Activated T-helper 1 cell treated with anti-CD3 and anti-CD28 coated beads, Interleukin-12 subunit alpha, Interleukin-12 subunit beta, Interleukin-2, Interleukin-4 antibody, amounts not matched to agents 30 ng/mL and 10 ng/mL and 1 ng/mL, durations not matched to agents 14 hours and 24 hours and 36 hours (primary cell): ENCODE results near the gene PLCB1. TPM values are rescaled to one million over a fixed set of nuclear protein-coding genes. Genes with fewer than 3 reads are reported as not detected.

ENCODE experiments used
- DNase-seq: peaks from one replicate; pipeline ENCODE4 v3.0.0; 2021; ENCODE audit warnings: low spot score
- H3K27ac Mint-ChIP-seq: one replicate; pipeline ENCODE4 v1.8.0; 2021; ENCODE audit warnings: mild to moderate bottlenecking, mixed read lengths
- H3K27me3 Mint-ChIP-seq: one replicate; pipeline ENCODE4 v1.8.0; 2022; ENCODE audit warnings: mild to moderate bottlenecking, moderate library complexity, mixed read lengths; ENCODE audit not compliant: insufficient read depth
- H3K36me3 Mint-ChIP-seq: one replicate; pipeline ENCODE4 v1.8.0; 2021; ENCODE audit warnings: low read depth, mixed read lengths
- H3K4me1 Mint-ChIP-seq: one replicate; pipeline ENCODE4 v1.8.0; 2021; ENCODE audit warnings: low read depth, mixed read lengths
- H3K4me3 Mint-ChIP-seq: one replicate; pipeline ENCODE4 v1.8.0; 2021; ENCODE audit warnings: mild to moderate bottlenecking, moderate library complexity, mixed read lengths
- H3K9me3 Mint-ChIP-seq: one replicate; pipeline ENCODE4 v1.8.0; 2021; ENCODE audit warnings: mixed read lengths
- intact Hi-C: fragments of 100-400 bp; cut with micrococcal nuclease; formaldehyde crosslinking; loops from one replicate; pipeline ENCODE4 v1.15.1; 2024
- total RNA-seq: library from RNA; stranded (reverse); gene quantifications from 2 replicates; pipeline ENCODE4 v1.2.3, GENCODE V29; 2022

The PLCB1 gene
- total RNA-seq, 1 donor from 2014 or later = 3.2 TPM

- no peak for DNase-seq
- no peaks in the 10 kb centered on the region for H3K27me3 Mint-ChIP-seq
- intact Hi-C loops = no loop called here
- no peaks in the 10 kb centered on the region for H3K4me1 Mint-ChIP-seq
- H3K4me3 Mint-ChIP-seq = no peak overlapping the region
- no peaks in the 10 kb centered on the region for H3K36me3 Mint-ChIP-seq
- H3K27ac Mint-ChIP-seq = no peak overlapping the region
- no peaks in the 10 kb centered on the region for H3K9me3 Mint-ChIP-seq
These were observed 730.0 kb downstream of the PLCB1 start for GRCh38 chr20:8862092-8862491.

DNA sequence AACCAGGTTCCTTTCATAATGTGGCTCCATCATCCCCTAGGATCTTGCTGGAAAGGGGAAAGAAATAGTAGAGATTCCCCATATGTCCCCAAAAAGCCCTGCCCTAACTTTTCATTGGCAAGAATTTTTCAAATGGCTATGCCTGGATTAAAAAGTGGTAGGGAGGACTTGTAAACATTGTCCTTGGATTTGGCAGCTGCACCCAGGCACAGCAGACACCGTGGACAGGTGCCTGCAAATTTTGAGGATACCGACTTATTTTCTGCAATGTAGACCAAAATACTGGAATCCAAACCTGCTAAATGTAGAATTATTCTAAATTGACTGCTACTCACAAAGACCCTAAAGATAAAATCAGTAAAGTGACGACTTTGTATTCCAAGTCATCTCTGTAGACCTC lies 733.6 kb downstream of the PLCB1 start:
- no peak overlapping the region for H3K27ac Mint-ChIP-seq
- no peaks in the 10 kb centered on the region for H3K36me3 Mint-ChIP-seq
- DNase-seq = no peak
- intact Hi-C loops = no loop called here
- no peak overlapping the region for H3K4me3 Mint-ChIP-seq
- no peaks in the 10 kb centered on the region for H3K27me3 Mint-ChIP-seq
- H3K4me1 Mint-ChIP-seq = no peaks in the 10 kb centered on the region
- H3K9me3 Mint-ChIP-seq = no peaks in the 10 kb centered on the region

DNA sequence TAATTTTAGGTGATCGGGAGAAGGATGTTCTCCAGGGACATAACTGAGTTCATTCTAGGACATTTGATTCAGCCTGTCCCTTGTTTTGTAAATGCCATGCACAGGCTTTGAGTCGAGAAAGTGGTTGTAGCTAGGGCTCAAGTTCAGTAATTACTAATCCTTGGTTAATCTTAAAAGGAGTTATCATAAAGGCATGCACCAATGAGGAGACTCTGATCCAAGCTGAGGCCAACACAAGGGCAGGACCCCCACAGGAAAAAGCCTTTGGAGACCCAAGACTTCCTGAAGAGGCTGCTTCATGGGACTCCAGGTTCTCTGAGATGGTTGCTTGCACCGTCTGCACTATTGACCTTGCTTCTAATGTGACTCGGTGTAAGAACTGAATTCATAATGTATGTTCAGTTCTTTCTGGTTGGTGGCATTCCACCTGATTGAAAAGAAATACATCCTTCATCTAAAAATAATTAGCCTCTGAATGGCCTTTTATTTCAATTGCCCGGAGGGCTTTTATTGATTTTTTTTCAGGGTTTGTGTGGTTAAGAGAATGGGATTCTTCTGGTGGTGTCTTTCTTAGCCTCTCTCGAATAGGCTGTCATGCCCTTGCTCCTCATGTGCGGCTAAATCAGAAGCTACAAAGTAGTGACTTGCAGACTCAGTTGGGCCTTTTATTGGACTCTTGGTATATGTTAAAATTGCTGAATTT lies 735.1 kb downstream of the PLCB1 start:
- H3K36me3 Mint-ChIP-seq = no peaks in the 10 kb centered on the region
- H3K4me1 Mint-ChIP-seq = no peaks in the 10 kb centered on the region
- H3K9me3 Mint-ChIP-seq = no peaks in the 10 kb centered on the region

DNA sequence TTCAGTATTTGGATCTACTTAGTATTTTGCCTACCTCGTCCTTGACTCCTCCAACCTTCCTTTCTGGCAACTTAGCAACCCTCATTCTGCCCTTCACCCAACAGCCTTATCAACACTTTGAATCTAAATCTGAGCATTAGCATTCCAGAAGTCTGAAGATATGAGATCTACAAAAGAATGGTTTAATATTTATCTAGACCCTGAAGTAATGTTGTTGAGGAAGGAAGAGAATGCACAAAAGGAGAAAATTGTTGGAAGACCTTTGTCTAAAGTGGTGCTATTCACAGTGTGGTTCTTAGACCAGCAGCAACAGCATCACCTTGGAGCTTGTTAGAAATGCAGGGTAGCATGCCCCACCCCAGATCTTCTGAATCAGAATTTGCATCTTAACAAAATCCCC lies 738.6 kb downstream of the PLCB1 start:
- no peaks in the 10 kb centered on the region for H3K27me3 Mint-ChIP-seq
- intact Hi-C loops = no loop called here
- H3K4me1 Mint-ChIP-seq = no peaks in the 10 kb centered on the region
- no peak overlapping the region for H3K27ac Mint-ChIP-seq
- H3K36me3 Mint-ChIP-seq = no peaks in the 10 kb centered on the region
- no peaks in the 10 kb centered on the region for H3K9me3 Mint-ChIP-seq
- no peak for DNase-seq
- H3K4me3 Mint-ChIP-seq = no peak overlapping the region

More for the DNA sequence above, 735.1 kb downstream of the PLCB1 start:
- H3K4me3 Mint-ChIP-seq = no peak overlapping the region
- H3K27ac Mint-ChIP-seq = no peak overlapping the region
- intact Hi-C loops = no loop called here
- DNase-seq = no peak
- H3K27me3 Mint-ChIP-seq = no peaks in the 10 kb centered on the region

DNA sequence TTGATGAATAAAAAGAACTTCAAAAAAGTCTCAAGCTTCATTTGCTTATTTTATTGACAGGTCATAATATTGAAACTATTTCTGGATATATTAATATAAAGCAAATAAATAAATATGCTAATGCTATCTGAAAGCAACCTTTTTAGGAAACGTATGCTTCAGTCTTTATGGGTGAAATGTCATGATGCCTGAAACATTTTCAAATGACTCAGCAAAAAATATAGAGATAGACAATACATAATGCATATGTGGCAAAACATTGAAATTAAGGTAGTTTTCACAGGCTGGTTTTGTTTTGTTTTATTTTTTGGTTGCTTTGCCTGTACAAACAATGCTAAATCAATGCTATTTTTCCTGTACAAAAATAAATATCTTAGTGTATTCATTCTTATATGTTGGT lies 742.4 kb downstream of the PLCB1 start:
- intact Hi-C loops = no loop called here
- no peak overlapping the region for H3K27ac Mint-ChIP-seq
- no peak overlapping the region for H3K4me3 Mint-ChIP-seq

GRCh38 chr20:8875586-8875985 lies 743.5 kb downstream of the PLCB1 start:
- H3K27ac Mint-ChIP-seq = no peak overlapping the region
- no peaks in the 10 kb centered on the region for H3K4me1 Mint-ChIP-seq
- no peaks in the 10 kb centered on the region for H3K36me3 Mint-ChIP-seq
- intact Hi-C loops = no loop called here
- no peak for DNase-seq
- no peaks in the 10 kb centered on the region for H3K9me3 Mint-ChIP-seq
- no peaks in the 10 kb centered on the region for H3K27me3 Mint-ChIP-seq
- H3K4me3 Mint-ChIP-seq = no peak overlapping the region

More for the DNA sequence above, 742.4 kb downstream of the PLCB1 start:
- no peaks in the 10 kb centered on the region for H3K36me3 Mint-ChIP-seq
- H3K9me3 Mint-ChIP-seq = no peaks in the 10 kb centered on the region
- no peak for DNase-seq
- H3K27me3 Mint-ChIP-seq = no peaks in the 10 kb centered on the region
- H3K4me1 Mint-ChIP-seq = no peaks in the 10 kb centered on the region

- H3K4me3 Mint-ChIP-seq = no peak overlapping the region
- no peak for DNase-seq
- no peaks in the 10 kb centered on the region for H3K27me3 Mint-ChIP-seq
- no peak overlapping the region for H3K27ac Mint-ChIP-seq
- intact Hi-C loops = no loop called here
- H3K9me3 Mint-ChIP-seq = no peaks in the 10 kb centered on the region
- H3K36me3 Mint-ChIP-seq = no peaks in the 10 kb centered on the region
- no peaks in the 10 kb centered on the region for H3K4me1 Mint-ChIP-seq
These were observed 744.3 kb downstream of the PLCB1 start for GRCh38 chr20:8876366-8876765.

GRCh38 chr20:8877294-8877693 lies 745.2 kb downstream of the PLCB1 start:
- no peak overlapping the region for H3K4me3 Mint-ChIP-seq
- no peaks in the 10 kb centered on the region for H3K9me3 Mint-ChIP-seq
- no peaks in the 10 kb centered on the region for H3K27me3 Mint-ChIP-seq
- no peak for DNase-seq
- no peaks in the 10 kb centered on the region for H3K4me1 Mint-ChIP-seq
- no peak overlapping the region for H3K27ac Mint-ChIP-seq
- no peaks in the 10 kb centered on the region for H3K36me3 Mint-ChIP-seq
- intact Hi-C loops = no loop called here

- H3K27ac Mint-ChIP-seq = no peak overlapping the region
These were observed 747.6 kb downstream of the PLCB1 start for GRCh38 chr20:8879669-8880068.

GRCh38 chr20:8880085-8880853 lies 748.2 kb downstream of the PLCB1 start:
- H3K27ac Mint-ChIP-seq = no peak overlapping the region
- DNase-seq = no peak
- intact Hi-C loops = no loop called here
- H3K4me1 Mint-ChIP-seq = no peaks in the 10 kb centered on the region
- H3K9me3 Mint-ChIP-seq = no peaks in the 10 kb centered on the region
- H3K27me3 Mint-ChIP-seq = no peaks in the 10 kb centered on the region
- no peaks in the 10 kb centered on the region for H3K36me3 Mint-ChIP-seq
- no peak overlapping the region for H3K4me3 Mint-ChIP-seq

More at GRCh38 chr20:8879669-8880068, 747.6 kb downstream of the PLCB1 start:
- H3K4me3 Mint-ChIP-seq = no peak overlapping the region
- H3K27me3 Mint-ChIP-seq = no peaks in the 10 kb centered on the region
- DNase-seq = no peak
- intact Hi-C loops = no loop called here
- H3K36me3 Mint-ChIP-seq = no peaks in the 10 kb centered on the region
- no peaks in the 10 kb centered on the region for H3K4me1 Mint-ChIP-seq
- no peaks in the 10 kb centered on the region for H3K9me3 Mint-ChIP-seq

- Mint-ChIP-seq H3K4me1 (no peaks in the 10 kb centered on the region), H3K27ac (no peak overlapping the region), H3K4me3 (no peak overlapping the region), H3K36me3 (no peaks in the 10 kb centered on the region), H3K27me3 (no peaks in the 10 kb centered on the region), H3K9me3 (peaks cover 27% of the 10 kb centered on the region)
- DNase-seq = no peak
- intact Hi-C loops = no loop called here
These were observed 759.0 kb downstream of the PLCB1 start for GRCh38 chr20:8891039-8891438.

GRCh38 chr20:8895472-8895871 lies 763.4 kb downstream of the PLCB1 start:
- Mint-ChIP-seq H3K4me3 (no peak overlapping the region), H3K36me3 (no peaks in the 10 kb centered on the region), H3K27me3 (no peaks in the 10 kb centered on the region), H3K27ac (no peak overlapping the region), H3K9me3 (peaks cover 32% of the 10 kb centered on the region), H3K4me1 (no peaks in the 10 kb centered on the region)
- intact Hi-C loops = no loop called here
- DNase-seq = no peak

DNA sequence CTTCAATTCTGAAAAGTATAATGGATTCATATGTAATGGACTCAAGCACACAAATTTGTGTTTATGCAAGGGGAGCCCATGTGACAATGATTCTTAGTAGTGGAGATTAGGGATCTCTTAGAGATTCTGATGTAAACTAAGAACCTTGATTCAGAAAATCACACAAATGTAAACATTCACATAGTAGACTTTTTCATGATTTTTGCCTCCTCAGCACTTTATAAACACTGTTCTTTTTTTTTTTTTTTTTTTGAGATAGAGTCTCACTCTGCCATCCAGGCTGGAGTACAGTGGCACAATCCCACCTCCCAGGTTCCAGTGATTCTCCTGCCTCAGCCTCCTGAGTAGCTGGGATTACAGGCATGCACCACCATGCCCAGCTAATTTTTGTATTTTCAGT lies 766.8 kb downstream of the PLCB1 start:
- intact Hi-C loops = no loop called here
- H3K36me3 Mint-ChIP-seq = no peaks in the 10 kb centered on the region
- H3K4me3 Mint-ChIP-seq = no peak overlapping the region
- H3K9me3 Mint-ChIP-seq = peaks cover 25% of the 10 kb centered on the region
- no peak overlapping the region for H3K27ac Mint-ChIP-seq
- DNase-seq = no peak
- no peaks in the 10 kb centered on the region for H3K27me3 Mint-ChIP-seq
- no peaks in the 10 kb centered on the region for H3K4me1 Mint-ChIP-seq
